Colon (tissue), 2 donors: ENCODE measurements around the gene STRN4.
"Not testable (repeated sequence)": the region's sequence is repeated elsewhere in the genome, so short reads cannot be mapped to it uniquely, and the experiment has no call there.

Source experiments
- FAIRE-seq: peaks from 2 replicates; lab custom pipeline; 2012; peaks lifted over from hg19 to GRCh38; lab: Jason Lieb, UNC
- donor health status: control.
- donor health status: control.

STRN4 gene

DNA sequence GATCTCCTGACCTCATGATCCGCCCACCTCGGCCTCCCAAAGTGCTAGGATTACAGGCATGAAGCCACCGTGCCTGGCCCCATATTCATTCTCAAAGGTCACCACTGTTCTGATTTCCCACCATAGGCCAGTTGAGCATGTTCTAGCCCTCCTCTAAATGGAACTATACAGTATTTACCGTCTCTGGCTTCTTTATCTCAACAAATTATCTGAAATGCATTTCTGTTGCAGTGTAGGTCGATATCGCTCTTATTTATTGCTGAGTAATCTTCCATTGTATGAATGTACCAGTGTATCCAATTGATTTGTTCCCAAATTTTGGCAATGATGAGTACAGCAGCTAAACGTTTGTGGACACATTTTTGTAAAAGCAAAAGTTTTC is 26.8 kb upstream of the STRN4 start:
- no peak for FAIRE-seq

DNA sequence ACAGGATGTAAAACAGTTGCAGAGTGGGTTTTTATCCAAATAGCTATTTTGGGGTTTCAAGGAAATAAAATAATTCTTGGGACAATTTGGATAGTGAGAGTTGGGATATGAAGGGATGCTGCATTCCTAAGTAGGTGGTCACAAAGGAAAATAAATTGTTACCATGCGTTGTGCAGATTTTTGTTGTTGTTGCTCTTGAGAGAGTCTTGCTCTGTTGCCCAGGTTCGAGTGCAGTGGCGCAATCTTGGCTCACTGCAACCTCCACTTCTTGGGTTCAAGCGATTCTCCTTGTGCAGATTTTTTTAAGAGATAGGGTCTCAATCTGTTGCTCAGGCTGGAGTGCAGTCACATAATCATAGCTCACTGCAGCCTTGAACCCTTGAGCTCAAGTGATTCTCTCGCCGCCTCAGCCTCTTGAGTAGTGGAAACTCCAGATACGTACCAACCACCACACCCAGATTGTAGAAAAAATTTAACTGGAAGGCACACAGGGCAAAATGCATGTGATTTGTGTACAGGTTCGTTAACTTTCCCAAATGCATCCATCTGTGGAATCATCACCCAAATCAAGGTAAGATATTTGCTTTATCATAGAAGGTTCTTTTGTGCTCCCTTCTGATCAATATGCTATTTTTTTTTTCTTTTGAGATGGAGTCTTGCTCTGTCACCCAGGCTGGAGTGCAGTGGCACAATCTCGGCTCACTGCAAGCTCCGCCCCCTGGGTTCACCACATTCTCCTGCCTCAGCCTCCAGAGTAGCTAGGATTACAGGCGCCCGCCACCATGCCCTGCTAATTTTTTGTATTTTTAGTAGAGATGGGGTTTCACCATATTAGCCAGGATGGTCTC is 26.1 kb upstream of the STRN4 start:
- FAIRE-seq = no peak

DNA sequence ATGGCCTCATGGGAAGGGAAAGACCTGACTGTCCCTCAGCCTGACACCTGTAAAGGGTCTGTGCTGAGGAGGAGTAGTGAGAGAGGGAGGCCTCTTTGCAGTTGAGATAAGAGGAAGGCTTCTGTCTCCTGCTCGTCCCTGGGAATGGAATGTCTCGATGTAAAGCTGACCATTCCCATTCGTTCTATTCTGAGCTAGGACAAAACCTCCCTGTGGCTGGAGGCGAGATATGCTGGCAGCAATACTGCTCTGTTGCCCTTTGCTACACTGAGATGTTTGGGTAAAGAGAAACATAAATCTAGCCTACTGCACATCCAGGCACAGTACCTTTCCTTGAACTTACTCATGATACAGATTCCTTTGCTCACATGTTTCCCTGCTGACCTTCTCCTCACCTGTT is 22.5 kb upstream of the STRN4 start:
- not testable (repeated sequence) for FAIRE-seq

DNA sequence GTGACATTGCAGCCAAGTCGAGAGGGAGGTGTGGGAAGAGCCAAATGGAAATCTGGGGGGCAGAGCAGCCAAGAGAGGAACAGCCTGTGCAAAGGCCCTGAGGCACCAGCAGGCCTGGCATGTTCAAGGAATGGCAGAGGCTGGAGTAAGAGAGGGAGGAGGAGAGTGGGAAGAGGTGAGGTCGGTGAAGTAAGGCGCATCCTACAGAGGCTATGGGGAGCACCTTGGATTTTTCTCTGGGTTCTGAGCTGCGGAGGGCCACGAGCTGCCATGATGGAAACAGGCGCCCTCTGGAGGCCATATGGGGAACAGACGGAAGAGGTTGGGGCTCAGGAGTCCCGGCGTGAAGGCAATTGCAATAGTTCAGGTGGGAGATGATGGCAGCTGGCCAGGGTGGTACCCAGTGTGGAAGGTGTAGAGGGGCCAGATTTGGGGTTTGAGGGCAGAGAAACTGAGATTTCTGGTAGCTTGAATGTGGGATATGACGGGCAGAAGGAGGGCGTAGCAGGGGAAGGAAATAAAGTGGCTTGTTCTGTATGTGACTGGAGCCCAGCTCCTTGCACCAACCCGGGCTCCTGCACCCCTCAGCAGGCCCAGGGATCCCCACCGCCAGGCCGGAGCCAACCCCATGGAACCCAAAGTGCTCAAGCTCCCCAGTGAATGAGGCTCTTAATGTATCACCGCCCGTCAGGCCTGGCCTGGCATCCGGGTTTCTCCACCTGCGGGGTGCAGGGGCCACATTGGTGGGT is 20.5 kb upstream of the STRN4 start:
- no peak for FAIRE-seq

DNA sequence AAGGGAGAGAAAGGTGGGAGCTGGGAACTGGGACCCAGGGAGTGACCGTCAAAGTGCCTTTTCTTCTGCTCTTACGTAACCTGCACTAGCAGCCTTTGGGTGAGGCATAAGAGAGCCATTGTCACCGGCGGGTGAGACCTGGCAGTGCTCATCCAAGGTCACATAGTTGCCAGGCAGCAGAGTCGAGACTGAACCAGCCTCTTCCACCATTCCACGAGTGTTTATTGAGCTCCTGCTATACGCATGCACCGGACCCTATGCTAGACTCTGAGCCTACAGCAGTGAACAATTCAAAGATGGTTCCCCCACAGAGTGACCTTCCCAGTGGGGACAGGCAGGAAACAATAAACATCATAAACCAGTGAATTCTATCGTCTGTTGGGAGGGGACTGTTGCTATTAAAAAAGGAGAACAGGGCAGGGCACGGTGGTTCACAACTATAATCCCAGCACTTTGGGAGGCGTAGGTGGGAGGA is 18.6 kb upstream of the STRN4 start:
- no peak for FAIRE-seq

DNA sequence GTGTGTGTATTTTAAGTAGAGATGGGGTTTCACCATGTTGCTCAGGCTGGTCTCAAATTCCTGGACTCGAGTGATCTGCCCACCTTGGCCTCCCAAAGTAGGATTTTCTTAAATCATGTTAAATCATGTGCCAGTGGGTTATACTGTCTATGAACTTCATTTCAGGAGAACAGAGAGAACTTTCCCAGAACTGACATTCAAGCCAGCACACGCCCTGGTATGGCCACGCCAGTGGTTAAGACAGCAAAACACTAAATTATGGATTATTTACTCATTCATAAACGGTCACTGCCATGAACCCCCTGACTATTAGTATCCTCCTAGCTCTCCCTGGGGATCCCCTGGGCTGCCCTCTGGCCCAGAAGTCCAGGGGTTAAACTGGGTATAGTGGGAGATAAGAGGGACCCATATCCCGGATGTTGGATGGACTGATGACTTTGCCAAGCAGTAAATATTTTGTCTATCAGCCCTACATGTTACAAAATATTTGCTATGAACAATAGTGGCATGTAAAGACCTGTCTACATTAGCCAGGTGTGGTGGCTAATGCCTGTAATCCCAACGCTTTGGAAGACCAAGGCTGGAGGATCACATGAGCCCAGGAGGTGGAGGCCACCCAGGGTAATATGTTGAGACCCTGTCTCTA is 16.1 kb upstream of the STRN4 start:
- no peak for FAIRE-seq

DNA sequence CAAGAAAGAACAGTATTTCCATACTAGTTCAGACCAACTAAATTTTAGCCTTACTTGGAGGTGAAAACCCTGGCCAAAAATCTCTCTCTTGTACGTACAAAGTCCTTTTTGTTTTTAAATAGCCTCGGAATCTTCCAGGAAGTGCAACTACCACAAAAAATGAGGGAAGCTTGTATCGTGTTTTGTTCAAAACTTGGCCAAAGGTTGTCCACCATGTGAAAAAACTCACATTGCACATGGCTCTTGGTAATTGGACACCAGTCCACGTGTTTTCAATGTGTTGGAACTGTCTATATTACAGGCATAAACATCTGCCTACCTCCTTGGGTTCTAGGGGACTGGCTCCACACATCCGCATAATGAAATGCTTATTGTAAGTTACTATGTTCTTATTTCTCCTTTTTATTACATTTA is 15.2 kb upstream of the STRN4 start:
- no peak for FAIRE-seq

DNA sequence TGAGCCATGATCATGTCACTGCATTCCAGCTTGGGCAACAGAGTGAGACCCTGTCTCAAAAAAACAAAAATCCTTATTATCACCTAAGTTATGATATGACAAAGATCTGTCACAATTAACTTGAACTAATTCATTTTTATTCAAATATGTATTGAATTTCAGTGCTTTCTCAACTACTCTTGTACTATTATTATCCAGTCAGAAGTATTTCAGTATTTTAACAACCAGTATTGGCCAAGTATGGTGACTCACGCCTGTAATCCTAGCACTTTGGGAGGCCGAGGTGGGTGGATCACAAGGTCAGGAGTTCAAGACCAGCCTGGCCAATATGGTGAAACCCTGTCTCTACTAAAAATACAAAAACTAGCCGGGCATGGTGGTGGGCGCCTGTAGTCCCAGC is 14.6 kb upstream of the STRN4 start:
- FAIRE-seq = not testable (repeated sequence)

DNA sequence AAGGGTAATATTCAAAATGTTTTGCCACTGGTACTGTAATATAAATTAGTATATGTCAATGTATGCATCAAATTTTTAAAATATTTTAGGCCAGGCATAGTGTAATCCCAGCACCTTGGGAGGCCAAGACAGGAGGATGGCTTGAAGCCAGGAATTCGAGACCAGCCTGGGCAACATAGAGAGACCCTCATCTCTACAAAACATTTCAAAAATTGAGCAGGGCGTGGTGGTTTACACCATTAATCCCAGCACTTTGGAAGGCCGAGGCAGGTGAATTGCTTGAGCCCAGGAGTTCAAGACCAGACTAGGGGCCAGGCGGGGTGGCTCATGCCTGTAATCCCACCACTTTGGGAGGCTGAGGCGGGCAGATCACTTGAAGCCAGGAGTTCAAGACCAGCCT is 14.1 kb upstream of the STRN4 start:
- FAIRE-seq = no peak

DNA sequence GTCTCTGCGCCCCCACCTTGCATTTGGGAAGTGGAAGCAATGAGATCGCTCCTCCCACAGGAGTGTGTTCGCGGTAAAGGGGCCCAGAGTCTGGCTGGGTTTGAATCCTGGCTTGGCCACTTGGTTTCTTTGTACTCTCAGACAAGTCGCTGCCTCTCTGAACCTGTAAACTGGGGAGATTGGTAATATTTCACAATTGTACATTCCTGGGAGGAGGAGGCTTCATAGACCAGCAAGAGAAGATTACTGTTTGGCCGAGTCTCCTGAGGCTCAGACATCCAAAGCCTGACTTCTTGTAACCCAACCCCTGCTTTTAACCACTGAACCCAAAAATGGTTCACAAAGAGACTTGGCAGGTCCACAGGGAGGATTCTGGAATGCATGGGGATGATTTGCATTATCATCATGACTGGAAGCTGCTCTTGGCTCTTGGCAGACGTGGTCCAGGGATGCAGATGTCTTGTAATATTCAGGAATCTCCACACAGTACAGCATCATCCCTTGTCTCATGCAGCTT is 13.6 kb upstream of the STRN4 start:
- no peak for FAIRE-seq

DNA sequence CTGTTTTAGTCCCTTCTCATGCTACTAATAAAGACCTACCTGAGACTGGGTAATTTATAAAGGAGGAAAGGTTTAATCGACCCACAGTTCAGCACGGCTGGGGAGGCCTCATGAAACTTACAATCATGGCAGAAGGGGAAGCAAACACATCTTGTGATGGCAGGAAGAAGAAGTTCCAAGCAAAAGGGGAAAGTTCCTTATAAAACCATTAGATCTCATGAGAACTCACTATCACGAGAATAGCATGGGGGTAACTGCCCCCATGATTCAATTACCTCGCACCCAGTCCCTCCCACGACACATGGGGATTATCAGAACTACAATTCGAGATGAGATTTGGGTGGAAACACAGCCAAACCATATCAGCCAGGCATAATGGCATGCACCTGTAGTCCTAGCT is 13.0 kb upstream of the STRN4 start:
- no peak for FAIRE-seq

DNA sequence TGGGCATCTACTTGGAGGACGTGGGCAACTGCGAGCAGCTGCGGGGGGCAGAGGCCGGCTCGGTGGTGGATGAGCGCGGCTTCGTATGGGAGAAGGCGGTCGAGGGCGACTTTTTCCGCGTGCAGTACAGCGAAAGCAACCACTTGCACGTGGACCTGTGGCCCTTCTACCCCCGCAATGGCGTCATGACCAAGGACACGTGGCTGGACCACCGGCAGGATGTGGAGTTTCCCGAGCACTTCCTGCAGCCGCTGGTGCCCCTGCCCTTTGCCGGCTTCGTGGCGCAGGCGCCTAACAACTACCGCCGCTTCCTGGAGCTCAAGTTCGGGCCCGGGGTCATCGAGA is 10.3 kb upstream of the STRN4 start:
- FAIRE-seq = no peak

DNA sequence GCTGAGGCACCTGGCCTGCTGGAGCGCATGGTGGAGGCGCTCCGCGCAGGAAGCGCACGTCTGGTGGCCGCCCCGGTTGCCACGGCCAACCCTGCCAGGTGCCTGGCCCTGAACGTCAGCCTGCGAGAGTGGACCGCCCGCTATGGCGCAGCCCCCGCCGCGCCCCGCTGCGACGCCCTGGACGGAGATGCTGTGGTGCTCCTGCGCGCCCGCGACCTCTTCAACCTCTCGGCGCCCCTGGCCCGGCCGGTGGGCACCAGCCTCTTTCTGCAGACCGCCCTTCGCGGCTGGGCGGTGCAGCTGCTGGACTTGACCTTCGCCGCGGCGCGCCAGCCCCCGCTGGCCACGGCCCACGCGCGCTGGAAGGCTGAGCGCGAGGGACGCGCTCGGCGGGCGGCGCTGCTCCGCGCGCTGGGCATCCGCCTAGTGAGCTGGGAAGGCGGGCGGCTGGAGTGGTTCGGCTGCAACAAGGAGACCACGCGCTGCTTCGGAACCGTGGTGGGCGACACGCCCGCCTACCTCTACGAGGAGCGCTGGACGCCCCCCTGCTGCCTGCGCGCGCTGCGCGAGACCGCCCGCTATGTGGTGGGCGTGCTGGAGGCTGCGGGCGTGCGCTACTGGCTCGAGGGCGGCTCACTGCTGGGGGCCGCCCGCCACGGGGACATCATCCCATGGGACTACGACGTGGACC is 9.7 kb upstream of the STRN4 start:
- FAIRE-seq = no peak

DNA sequence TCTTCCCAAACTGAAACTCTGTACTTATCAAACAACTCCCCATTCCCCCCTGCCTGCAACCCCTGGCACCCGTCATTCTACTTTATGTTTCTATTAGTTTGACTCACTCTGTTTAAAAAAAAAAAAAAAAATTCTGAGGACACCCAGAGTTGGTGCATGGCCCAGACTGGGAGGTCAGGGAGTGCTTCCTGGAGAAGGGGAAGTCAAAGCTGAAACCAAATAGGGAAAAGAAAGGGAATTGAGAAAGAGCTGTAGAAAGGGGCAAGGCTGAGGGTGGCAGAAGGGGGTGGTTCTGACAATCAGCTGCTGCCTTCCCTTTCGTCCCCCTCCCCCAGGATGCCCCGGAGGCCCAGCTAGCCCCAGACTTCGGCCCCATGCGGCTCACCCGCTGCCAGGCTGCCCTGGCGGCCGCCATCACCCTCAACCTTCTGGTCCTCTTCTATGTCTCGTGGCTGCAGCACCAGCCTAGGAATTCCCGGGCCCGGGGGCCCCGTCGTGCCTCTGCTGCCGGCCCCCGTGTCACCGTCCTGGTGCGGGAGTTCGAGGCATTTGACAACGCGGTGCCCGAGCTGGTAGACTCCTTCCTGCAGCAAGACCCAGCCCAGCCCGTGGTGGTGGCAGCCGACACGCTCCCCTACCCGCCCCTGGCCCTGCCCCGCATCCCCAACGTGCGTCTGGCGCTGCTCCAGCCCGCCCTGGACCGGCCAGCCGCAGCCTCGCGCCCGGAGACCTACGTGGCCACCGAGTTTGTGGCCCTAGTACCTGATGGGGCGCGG is 9.0 kb upstream of the STRN4 start:
- FAIRE-seq = no peak

DNA sequence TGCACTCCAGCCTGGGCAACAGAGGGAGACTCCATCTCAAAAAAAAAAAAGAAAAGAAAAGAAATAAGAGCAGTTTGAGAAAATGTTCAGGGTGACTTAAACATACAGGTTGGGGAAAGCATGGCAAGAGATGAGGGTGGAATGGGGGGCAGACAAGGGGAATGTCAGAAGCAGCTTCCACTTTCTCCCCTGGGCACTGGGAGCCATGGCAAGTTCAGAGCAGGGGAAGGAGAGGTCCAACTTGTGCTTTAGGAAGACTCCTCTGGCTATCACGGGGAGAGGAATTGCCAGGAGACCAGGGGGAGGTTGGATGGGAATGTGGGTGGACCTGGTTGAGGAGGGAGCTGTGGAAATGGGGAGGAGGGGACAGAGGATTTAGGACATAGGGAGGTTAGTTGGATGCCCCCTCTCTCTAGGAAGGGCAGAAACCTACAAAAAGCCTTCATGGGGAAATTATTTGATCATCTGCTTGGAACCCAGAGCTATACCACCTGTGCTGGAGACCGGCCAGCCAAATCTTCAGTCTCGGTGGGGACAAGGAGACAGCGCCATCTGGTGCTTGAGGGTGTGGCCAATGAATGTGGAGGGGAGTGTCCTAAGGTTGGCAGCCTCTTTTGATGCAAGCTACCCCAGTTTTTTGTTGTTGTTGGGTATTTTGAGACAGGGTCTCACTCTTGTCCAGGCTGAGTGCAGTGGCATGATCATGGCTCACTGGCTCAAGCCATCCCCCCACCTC is 7.3 kb upstream of the STRN4 start:
- no peak for FAIRE-seq

DNA sequence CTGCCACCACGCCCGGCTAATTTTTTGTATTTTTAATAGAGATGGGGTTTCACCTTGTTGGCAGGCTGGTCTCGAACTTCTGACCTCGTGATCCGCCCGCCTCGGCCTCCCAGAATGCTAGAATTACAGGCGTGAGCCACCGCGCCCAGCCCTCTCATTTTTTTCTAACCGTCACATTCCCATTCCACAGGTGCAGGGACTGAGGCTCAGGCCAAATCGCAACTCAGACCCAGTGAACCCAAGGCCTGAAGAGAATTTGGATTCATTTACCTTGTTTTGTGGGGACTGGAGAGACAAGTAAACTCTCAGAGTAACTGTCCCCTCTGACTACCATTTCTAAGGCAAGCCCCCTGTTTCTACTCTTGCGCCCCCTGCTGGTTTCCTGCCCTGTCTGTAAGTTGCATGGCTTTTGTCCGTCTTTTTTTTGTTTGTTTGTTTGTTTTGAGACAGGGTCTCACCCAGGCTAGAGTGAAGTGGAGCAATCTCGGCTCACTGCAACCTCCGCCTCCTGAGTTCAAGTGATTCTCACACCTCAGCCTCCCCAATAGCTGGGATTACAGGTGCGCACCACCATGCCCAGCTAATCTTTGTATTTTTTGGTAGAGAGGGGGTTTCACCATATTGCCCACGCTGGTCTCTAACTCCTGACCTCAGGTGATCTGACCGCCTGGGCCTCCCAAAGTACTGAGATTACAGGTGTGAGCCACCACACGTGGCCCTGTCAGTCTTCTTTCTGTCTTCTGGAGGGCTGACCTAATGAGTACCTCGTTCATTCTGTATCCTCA is 2.3 kb upstream of the STRN4 start:
- no peak for FAIRE-seq

DNA sequence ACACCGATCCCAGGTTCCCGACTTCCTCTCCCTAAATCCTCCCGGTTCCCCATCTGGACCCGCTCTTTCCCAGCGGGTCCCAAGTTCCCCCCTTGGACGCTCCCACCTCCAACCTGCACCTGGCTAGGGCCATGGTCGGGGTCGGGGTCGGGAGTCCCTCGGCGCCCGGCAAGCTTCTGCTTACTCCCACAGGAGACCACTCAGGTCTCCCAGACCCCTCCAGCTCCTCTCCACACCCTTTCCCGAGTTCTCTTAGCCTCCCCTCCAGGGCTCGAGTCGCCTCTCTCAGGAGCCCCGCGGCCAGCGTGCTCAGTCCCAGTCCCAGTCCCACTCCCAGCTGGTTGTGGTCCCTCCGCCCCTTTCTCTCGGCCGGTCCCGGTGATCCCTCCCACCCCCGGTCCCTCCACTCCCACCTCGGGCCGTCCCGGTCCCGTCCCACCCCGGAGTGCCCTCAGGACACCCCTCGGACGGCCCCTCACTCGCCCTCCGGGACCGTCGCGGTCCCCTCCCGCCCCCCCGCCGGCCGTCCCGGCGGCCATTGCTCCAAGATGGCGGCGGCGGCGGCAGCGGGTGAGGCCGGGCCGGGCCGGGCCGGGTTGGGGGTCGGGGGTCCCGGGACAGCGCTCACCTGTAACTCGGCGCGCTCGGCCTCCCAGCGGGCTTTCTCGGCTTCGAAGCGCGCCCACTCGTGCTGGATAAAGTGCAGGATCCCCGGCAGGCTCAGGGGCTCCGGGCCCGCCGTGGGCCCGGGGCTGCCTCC is 549 bp downstream of the STRN4 start, which contains the start of gene FKRP:
Gene FKRP, plus strand, starts transcription at position 537 of the 760 bp plus-strand sequence. CDS start 9,394 bp downstream, outside the sequence.
- FAIRE-seq = no peak

DNA sequence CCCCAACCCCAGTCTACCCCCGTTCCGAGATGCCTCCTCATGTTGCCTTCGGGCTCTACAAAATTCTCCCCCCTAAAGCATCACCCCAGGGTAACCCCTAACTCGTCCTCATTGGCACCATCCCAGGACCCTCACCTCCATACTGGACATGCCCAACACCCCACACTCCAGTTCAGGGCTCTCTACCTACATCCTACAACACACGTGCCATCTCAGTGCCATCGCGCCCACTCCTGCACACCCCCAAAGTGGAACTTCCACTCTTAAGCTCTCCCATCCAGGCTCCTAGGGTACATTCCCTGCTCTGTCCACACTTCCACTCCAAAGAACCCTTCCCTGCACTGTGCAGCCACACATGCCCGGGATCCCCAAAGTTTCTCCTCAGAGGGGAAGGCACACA is 1.2 kb downstream of the STRN4 start:
- no peak for FAIRE-seq
